B cell (primary cell): ENCODE results near the gene CLCN1. TPM values are rescaled to one million over a fixed set of nuclear protein-coding genes. Genes with fewer than 3 reads are reported as not detected.

Experiments used
- ATAC-seq: fragments of 200-7000 bp; cut with Tn5 transposase; one replicate; pipeline ENCODE4 v1.10.0; 2021; ENCODE audit warnings: low read depth, mild to moderate bottlenecking, moderate number of reproducible peaks, moderate library complexity
- CTCF ChIA-PET: fragments of 350-600 bp; sonication (Branson Sonifier 250); formaldehyde crosslinking; loops from one replicate; lab custom pipeline; 2021; ENCODE audit warnings: antibody characterized with exemption, inconsistent platforms; lab: Charles Lee
- POLR2A ChIA-PET: fragments of 350-600 bp; sonication (Branson Sonifier 250); formaldehyde crosslinking; loops from one replicate; lab custom pipeline; 2021; ENCODE audit warnings: antibody characterized with exemption; lab: Charles Lee
- DNase-seq: peaks from one replicate; pipeline ENCODE4 v3.0.0; 2013
- H2AFZ ChIP-seq: 2 replicates; pipeline ENCODE4 v1.6.1; 2012; ENCODE audit warnings: mild to moderate bottlenecking, low read depth, low read length; ENCODE audit not compliant: insufficient read depth, poor library complexity, severe bottlenecking
- H3K27ac ChIP-seq, 2 donors: 1 replicate in 1 of 2; 2 replicates in 1 of 2; pipeline ENCODE4 v1.5.1; 2012 to 2013; ENCODE audit warnings: low read length in 2 of 2, mild to moderate bottlenecking in 2 of 2, moderate library complexity in 1 of 2
- H3K27me3 ChIP-seq, 4 experiments: fragments of 200-600 bp in 1 of 4; sonication (generic) in 1 of 4; replicated peaks in 1 of 4; 1 replicate in 2 of 4; 2 replicates in 2 of 4; pipeline versions ENCODE4 v1.6.1 to v1.7.0; 2013 to 2016; ENCODE audit warnings: low read length in 3 of 4, mild to moderate bottlenecking in 2 of 4, mixed read lengths in 1 of 4, moderate library complexity in 1 of 4; ENCODE audit not compliant: insufficient read depth in 4 of 4, control insufficient read depth in 3 of 4; ENCODE audit errors: control extremely low read depth in 1 of 4
- H3K36me3 ChIP-seq, 2 experiments: replicated peaks in 1 of 2; 1 replicate in 1 of 2; 2 replicates in 1 of 2; pipeline versions ENCODE4 v1.6.1 to v1.7.1; 2013; ENCODE audit warnings: low read length in 1 of 2; ENCODE audit not compliant: insufficient read depth in 2 of 2, control insufficient read depth in 1 of 2; ENCODE audit errors: control extremely low read depth in 1 of 2, extremely low read depth in 1 of 2
- H3K4me1 ChIP-seq, 2 donors: fragments of 200-600 bp in 1 of 2; sonication (generic) in 1 of 2; 1 replicate in 1 of 2; 2 replicates in 1 of 2; pipeline versions ENCODE4 v1.5.1 to v1.6.1; 2013 to 2017; ENCODE audit warnings: low read length in 2 of 2; ENCODE audit not compliant: control insufficient read depth in 2 of 2, insufficient read depth in 2 of 2
- H3K4me2 ChIP-seq: replicated peaks from 2 replicates; pipeline ENCODE3; 2012; ENCODE audit warnings: mild to moderate bottlenecking, low read depth, low read length; ENCODE audit not compliant: poor library complexity, severe bottlenecking
- H3K4me3 ChIP-seq, 5 experiments: fragments of 200-600 bp in 1 of 5; sonication (generic) in 1 of 5; 1 replicate in 3 of 5; 2 replicates in 2 of 5; pipeline versions ENCODE4 v1.5.1 to v1.7.0; 2011 to 2016; ENCODE audit warnings: low read length in 4 of 5, mild to moderate bottlenecking in 4 of 5, low read depth in 2 of 5, control low read depth in 1 of 5, moderate library complexity in 1 of 5; ENCODE audit not compliant: insufficient read depth in 1 of 5; ENCODE audit errors: control extremely low read depth in 1 of 5, extremely low read depth in 1 of 5
- H3K79me2 ChIP-seq: fragments of 200-600 bp; sonication (generic); one replicate; pipeline ENCODE4 v1.6.0; 2016; ENCODE audit warnings: low read length; ENCODE audit not compliant: control insufficient read depth, insufficient read depth
- H3K9ac ChIP-seq: fragments of 200-600 bp; sonication (generic); 2 replicates; pipeline ENCODE4 v1.6.1; 2017; ENCODE audit warnings: mild to moderate bottlenecking, low read length, moderate library complexity
- H3K9me3 ChIP-seq, 3 donors: one replicate each; pipeline versions ENCODE4 v1.6.1 to v1.7.1; 2013; ENCODE audit warnings: low read length in 2 of 3; ENCODE audit not compliant: control insufficient read depth in 2 of 3, insufficient read depth in 1 of 3; ENCODE audit errors: control extremely low read depth in 1 of 3
- H4K20me1 ChIP-seq: 2 replicates; pipeline ENCODE4 v1.6.0; 2012; ENCODE audit warnings: mild to moderate bottlenecking, low read length; ENCODE audit not compliant: insufficient read depth, control insufficient read depth, poor library complexity, severe bottlenecking
- H3K27ac Mint-ChIP-seq: one replicate; pipeline ENCODE4 v1.8.0; 2021; ENCODE audit warnings: mixed read lengths
- H3K27me3 Mint-ChIP-seq: one replicate; pipeline ENCODE4 v1.8.0; 2021; ENCODE audit warnings: mixed read lengths
- H3K4me1 Mint-ChIP-seq: one replicate; pipeline ENCODE4 v1.8.0; 2021; ENCODE audit warnings: mixed read lengths
- H3K4me3 Mint-ChIP-seq: one replicate; pipeline ENCODE4 v1.8.0; 2021; ENCODE audit warnings: mixed read lengths
- H3K9me3 Mint-ChIP-seq: one replicate; pipeline ENCODE4 v1.8.0; 2022; ENCODE audit warnings: mixed read lengths; ENCODE audit not compliant: insufficient read depth
- EZH2 ChIP-seq: IDR thresholded peaks from 2 replicates; pipeline ENCODE4 v1.6.1; 2012; ENCODE audit warnings: borderline replicate concordance, low read depth, mild to moderate bottlenecking, moderate library complexity, low read length; ENCODE audit not compliant: insufficient read depth, poor library complexity, severe bottlenecking
- WGBS: methylation state at CpG from one replicate; pipeline ENCODE4 v1.1.5; 2013; ENCODE audit warnings: missing lambda C conversion rate; ENCODE audit not compliant: insufficient coverage; 5-methylcytosine and 5-hydroxymethylcytosine counted together
- intact Hi-C: fragments of 100-400 bp; cut with micrococcal nuclease; formaldehyde crosslinking; loops from one replicate; pipeline ENCODE4 v1.10.0; 2022
- polyA plus RNA-seq: library from polyadenylated mRNA; depleted of rRNA; stranded (reverse); fragments of >200 nt; gene quantifications from 2 replicates; pipeline ENCODE4 v1.2.3, GENCODE V29; 2012
- total RNA-seq, 2 donors: library from RNA; stranded (reverse); fragments of 120-200 nt in 1 of 2; gene quantifications; 1 replicate in 1 of 2; 2 replicates in 1 of 2; pipeline versions ENCODE4 v1.2.3 to v1.2.4, GENCODE V29; 2013 to 2022
- TF ChIP-seq, protein P1 (sequence below): fragments of 200-600 bp; IDR thresholded peaks from one replicate; pipeline ENCODE4 v1.8.0; 2022; ENCODE audit warnings: antibody characterized with exemption, mild to moderate bottlenecking

Gene CLCN1
- total and polyA plus RNA-seq, 2 donors (not counting 1 experiment from before 2014, with no cell fraction given): not detected

DNA sequence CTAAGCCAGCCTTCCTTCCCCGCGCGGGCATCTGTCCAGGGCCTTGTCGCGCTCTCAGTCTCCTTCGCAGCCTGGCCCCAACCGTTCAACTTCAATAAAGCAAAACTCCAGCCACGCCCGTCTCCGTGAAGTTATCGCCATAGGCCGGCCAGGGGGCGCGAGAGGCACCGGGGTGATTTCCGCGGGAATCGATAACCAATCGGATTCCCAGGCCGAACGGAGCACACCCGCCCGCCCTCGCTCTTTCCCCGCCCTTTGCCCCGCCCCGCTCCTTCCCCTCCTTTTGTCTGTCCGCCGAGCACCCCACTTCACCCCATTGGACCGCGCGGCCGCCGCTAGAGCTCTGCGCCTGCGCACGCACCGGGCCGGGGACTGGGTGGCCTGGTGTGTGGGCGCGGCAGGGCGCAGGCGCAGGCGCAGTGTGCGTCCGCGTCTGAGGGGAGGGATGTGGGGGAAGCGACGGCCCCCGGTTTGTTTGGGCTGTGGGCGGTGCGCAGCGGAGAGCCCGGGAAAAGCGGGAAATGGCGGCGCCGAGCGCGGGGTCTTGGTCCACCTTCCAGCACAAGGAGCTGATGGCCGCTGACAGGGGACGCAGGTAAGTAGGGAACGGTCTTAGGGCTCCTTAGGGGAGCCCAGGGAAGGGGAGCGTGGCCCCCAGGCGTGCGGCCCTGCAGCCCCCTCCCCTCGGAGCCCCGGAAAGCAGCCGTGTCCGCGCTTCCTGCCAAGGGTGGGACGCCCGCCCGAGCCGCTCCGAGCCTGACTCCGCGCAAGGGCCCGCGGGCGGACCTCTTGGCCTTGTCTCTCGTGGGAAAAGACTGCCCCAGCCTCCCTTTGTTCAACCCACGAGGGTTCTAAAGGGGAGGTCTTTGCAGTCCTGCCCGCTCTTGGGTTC is 27.7 kb upstream of the CLCN1 start, which contains the start of gene CASP2:
CASP2 (plus strand) TSS at position 417 of the 892 bp plus-strand sequence; CDS start at position 522, 105 bp downstream.
- Histone ChIP-seq H4K20me1 (peaks cover 43% of the 10 kb centered on the region), H3K36me3 (peaks cover 0 to 20% of the 10 kb centered on the region in 2 experiments), H3K9me3 (peaks cover 0 to 6% (median 0%) of the 10 kb centered on the region in 3 donors), H3K4me2 (peak within 1 kb of the TSS; percentile 86), H3K27me3 (no peaks in the 10 kb centered on the region), H2AFZ (peak within 1 kb of the TSS; percentile 90), H3K4me1 (peaks cover 42 to 43% of the 10 kb centered on the region in 2 donors), H3K27ac (peak within 1 kb of the TSS; percentile 82 to 86), H3K4me3 (peak within 1 kb of the TSS; percentile 73 to 95 (median 91)), H3K9ac (peak within 1 kb of the TSS; percentile 85), H3K79me2 (peaks cover 48% of the 10 kb centered on the region)
- H3K27ac Mint-ChIP-seq: peak within 1 kb of the TSS; percentile 84
- CTCF ChIA-PET: interaction anchor here (0.7 to 1.9 kb wide), 9 partner anchors 9 to 129 kb away, joined by 3 to 10 read pairs (median 4); partner anchors contain the start of gene GSTK1
- intact Hi-C loops: loop anchor here (1.0 to 5.0 kb wide), 6 partner anchors 25 to 614 kb away; partner anchors contain the start of genes EPHB6, GSTK1 and TCAF1
- no peaks in the 10 kb centered on the region for H3K9me3 Mint-ChIP-seq
- H3K27me3 Mint-ChIP-seq: no peaks in the 10 kb centered on the region
- peaks cover 59% of the 10 kb centered on the region for H3K4me1 Mint-ChIP-seq
- DNase-seq (peak; percentile 99), ATAC-seq (peak; percentile 90)
- TF ChIP-seq, protein P1, sequence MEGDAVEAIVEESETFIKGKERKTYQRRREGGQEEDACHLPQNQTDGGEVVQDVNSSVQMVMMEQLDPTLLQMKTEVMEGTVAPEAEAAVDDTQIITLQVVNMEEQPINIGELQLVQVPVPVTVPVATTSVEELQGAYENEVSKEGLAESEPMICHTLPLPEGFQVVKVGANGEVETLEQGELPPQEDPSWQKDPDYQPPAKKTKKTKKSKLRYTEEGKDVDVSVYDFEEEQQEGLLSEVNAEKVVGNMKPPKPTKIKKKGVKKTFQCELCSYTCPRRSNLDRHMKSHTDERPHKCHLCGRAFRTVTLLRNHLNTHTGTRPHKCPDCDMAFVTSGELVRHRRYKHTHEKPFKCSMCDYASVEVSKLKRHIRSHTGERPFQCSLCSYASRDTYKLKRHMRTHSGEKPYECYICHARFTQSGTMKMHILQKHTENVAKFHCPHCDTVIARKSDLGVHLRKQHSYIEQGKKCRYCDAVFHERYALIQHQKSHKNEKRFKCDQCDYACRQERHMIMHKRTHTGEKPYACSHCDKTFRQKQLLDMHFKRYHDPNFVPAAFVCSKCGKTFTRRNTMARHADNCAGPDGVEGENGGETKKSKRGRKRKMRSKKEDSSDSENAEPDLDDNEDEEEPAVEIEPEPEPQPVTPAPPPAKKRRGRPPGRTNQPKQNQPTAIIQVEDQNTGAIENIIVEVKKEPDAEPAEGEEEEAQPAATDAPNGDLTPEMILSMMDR: peak; percentile 36
- TF ChIP-seq EZH2: no peak
- peak within 1 kb of the TSS; percentile 95 for H3K4me3 Mint-ChIP-seq
- WGBS: 4% methylated on average over 76 of the region's 84 CpGs
- POLR2A ChIA-PET: interaction anchor here (0.6 to 1.7 kb wide), 10 partner anchors 9 to 1591 kb away, joined by 3 to 5 read pairs (median 4); partner anchors contain the start of genes EPHB6, GSTK1 and ZYX
